T-helper 1 cell treated with Interleukin-12 subunit alpha and Interleukin-12 subunit beta and Interleukin-4 antibody, amounts not matched to agents 30 μg/mL and 1 μg/mL, for 36 hours (primary cell): ENCODE data around the gene TBCA.
A peak's percentile ranks its signal among the peaks of the same experiment; 100 is the strongest.
"Not testable (repeated sequence)": the region's sequence is repeated elsewhere in the genome, so short reads cannot be mapped to it uniquely, and the experiment has no call there.

ENCODE experiments used
- H3K27ac Mint-ChIP-seq: one replicate; pipeline ENCODE4 v1.8.0; 2021; ENCODE audit warnings: mild to moderate bottlenecking, mixed read lengths
- H3K27me3 Mint-ChIP-seq: one replicate; pipeline ENCODE4 v1.8.0; 2021; ENCODE audit warnings: low read depth, mixed read lengths
- H3K36me3 Mint-ChIP-seq: one replicate; pipeline ENCODE4 v1.8.0; 2021; ENCODE audit warnings: low read depth, mixed read lengths
- H3K4me1 Mint-ChIP-seq: one replicate; pipeline ENCODE4 v1.8.0; 2021; ENCODE audit warnings: low read depth, mixed read lengths
- H3K4me3 Mint-ChIP-seq: one replicate; pipeline ENCODE4 v1.8.0; 2021; ENCODE audit warnings: mild to moderate bottlenecking, moderate library complexity, mixed read lengths
- H3K9me3 Mint-ChIP-seq: one replicate; pipeline ENCODE4 v1.8.0; 2021; ENCODE audit warnings: mixed read lengths

The TBCA gene

GRCh38 chr5:77758141-77758938 lies 17.8 kb downstream of the TBCA start:
- Mint-ChIP-seq H3K36me3 (peaks cover 18% of the 10 kb centered on the region), H3K27ac (no peak overlapping the region), H3K27me3 (no peaks in the 10 kb centered on the region), H3K9me3 (no peaks in the 10 kb centered on the region), H3K4me3 (no peak overlapping the region), H3K4me1 (peaks cover 5% of the 10 kb centered on the region)

DNA sequence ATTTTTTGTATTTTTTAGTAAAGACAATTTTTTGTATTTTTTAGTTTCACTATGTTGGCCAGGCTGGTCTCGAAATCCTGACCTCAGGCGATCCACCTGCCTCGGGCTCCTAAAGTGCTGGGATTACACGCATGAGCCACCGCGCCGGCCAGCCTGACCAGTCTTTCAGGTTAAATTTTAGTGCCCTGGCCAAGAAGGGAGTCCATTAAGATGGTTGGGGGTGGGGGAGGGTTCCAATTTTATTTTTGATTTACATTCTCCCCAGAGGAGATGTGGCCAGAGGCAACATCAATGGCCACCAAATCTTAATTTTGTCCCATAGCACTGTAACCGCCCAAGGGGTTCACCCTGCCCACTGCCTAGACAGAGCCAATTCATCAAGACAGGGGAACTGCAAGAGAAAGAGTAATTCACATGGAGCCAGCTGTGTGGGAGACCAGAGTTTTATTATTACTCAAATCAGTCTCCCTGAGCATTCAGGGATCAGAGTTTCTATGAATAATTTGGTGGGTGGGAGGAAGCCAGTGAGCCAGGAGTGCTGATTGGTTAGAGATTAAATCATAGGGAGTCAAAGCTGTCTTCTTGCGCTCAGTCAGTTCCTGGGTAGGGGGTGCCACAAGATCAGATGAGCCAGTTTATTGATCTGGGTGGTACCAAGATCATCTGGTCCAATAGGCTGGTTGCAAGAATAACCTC lies 24.7 kb downstream of the TBCA start:
- Mint-ChIP-seq H3K27me3 (no peaks in the 10 kb centered on the region), H3K4me3 (no peak overlapping the region), H3K9me3 (no peaks in the 10 kb centered on the region), H3K4me1 (peaks cover 8% of the 10 kb centered on the region), H3K27ac (no peak overlapping the region), H3K36me3 (no peaks in the 10 kb centered on the region)

GRCh38 chr5:77750928-77751327 lies 25.2 kb downstream of the TBCA start:
- not testable (repeated sequence) for H3K27ac Mint-ChIP-seq, H3K27me3 Mint-ChIP-seq, H3K4me1 Mint-ChIP-seq, H3K36me3 Mint-ChIP-seq, H3K4me3 Mint-ChIP-seq, H3K9me3 Mint-ChIP-seq

DNA sequence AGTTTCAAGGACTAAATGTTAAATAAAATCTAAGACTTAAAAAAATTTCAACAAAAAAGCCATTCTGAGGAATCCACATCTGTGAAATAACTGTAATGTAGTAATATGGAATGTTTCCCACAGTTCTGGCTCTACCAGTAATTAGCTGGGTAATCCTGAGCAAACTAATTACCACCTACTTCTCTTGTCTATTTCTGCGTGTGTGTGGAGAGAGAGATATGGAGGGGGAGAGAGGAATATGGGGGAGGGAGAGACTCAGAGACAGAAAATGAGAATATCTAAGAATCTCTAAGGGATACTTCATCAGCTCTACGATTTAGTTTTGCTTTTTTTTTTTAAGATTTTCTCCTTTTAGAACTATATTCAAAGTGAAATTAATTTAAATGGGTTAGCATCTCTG lies 28.0 kb downstream of the TBCA start:
- peaks cover 5% of the 10 kb centered on the region for H3K4me1 Mint-ChIP-seq
- no peaks in the 10 kb centered on the region for H3K27me3 Mint-ChIP-seq
- H3K27ac Mint-ChIP-seq: no peak overlapping the region

GRCh38 chr5:77744116-77744515 lies 32.0 kb downstream of the TBCA start:
- Mint-ChIP-seq H3K4me3 (no peak overlapping the region), H3K4me1 (no peaks in the 10 kb centered on the region), H3K36me3 (no peaks in the 10 kb centered on the region), H3K27me3 (no peaks in the 10 kb centered on the region), H3K27ac (no peak overlapping the region), H3K9me3 (no peaks in the 10 kb centered on the region)

More for the DNA sequence above, 28.0 kb downstream of the TBCA start:
- no peaks in the 10 kb centered on the region for H3K9me3 Mint-ChIP-seq
- no peak overlapping the region for H3K4me3 Mint-ChIP-seq
- H3K36me3 Mint-ChIP-seq: no peaks in the 10 kb centered on the region

GRCh38 chr5:77743181-77743580 lies 33.0 kb downstream of the TBCA start:
- Mint-ChIP-seq H3K27ac (no peak overlapping the region), H3K9me3 (no peaks in the 10 kb centered on the region), H3K36me3 (no peaks in the 10 kb centered on the region), H3K27me3 (no peaks in the 10 kb centered on the region), H3K4me3 (no peak overlapping the region), H3K4me1 (no peaks in the 10 kb centered on the region)

DNA sequence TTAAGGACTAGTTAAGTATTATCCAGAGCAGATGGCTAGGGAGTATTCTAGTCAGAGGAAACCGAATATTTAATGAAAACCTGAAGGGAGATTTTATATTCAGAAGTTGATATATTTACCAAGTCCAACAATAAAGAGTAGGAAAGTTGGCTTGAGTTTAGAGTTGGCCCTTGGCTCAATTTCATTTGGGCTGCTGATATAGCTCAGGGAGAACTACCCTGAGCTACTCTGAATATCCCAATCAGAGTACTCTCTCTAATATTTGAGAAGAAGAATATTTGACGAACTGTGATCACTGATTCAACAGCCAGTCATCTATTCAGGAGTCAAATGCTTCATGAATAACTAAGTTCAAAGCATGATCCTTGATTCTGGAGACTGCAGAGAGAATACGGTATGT lies 34.5 kb downstream of the TBCA start:
- H3K9me3 Mint-ChIP-seq: no peaks in the 10 kb centered on the region
- H3K36me3 Mint-ChIP-seq: peaks cover 1% of the 10 kb centered on the region
- no peak overlapping the region for H3K4me3 Mint-ChIP-seq
- no peaks in the 10 kb centered on the region for H3K4me1 Mint-ChIP-seq
- H3K27ac Mint-ChIP-seq: no peak overlapping the region
- H3K27me3 Mint-ChIP-seq: no peaks in the 10 kb centered on the region

- H3K4me1 Mint-ChIP-seq: no peaks in the 10 kb centered on the region
- peaks cover 3% of the 10 kb centered on the region for H3K9me3 Mint-ChIP-seq
- peaks cover 7% of the 10 kb centered on the region for H3K36me3 Mint-ChIP-seq
- no peak overlapping the region for H3K27ac Mint-ChIP-seq
- no peak overlapping the region for H3K4me3 Mint-ChIP-seq
- H3K27me3 Mint-ChIP-seq: no peaks in the 10 kb centered on the region
Measured at GRCh38 chr5:77734885-77735284, 41.3 kb downstream of the TBCA start.

DNA sequence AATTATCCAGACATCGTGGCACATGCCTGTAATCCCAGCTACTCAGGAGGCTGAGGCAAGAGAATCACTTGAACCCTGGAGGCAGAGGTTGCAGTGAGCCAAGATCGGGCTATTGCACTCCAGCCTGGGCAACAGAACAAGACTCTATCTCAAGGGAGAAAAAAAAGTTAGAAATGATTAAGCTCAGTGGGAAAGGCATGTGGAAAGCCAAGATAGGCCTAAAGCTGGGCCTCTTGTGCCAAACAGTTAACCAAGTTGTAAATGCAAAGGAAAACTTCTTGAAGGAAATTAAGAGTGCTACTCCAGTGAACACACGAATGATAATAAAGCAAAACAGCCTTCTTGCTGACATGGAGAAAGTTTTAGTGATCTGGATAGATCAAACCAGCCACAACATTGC lies 43.0 kb downstream of the TBCA start:
- Mint-ChIP-seq H3K4me3 (no peak overlapping the region), H3K36me3 (peaks cover 9% of the 10 kb centered on the region), H3K9me3 (peaks cover 3% of the 10 kb centered on the region), H3K27me3 (no peaks in the 10 kb centered on the region), H3K4me1 (peaks cover 2% of the 10 kb centered on the region), H3K27ac (no peak overlapping the region)

- Mint-ChIP-seq H3K36me3 (peaks cover 2% of the 10 kb centered on the region), H3K4me1 (peaks cover 2% of the 10 kb centered on the region), H3K27me3 (no peaks in the 10 kb centered on the region), H3K4me3 (no peak overlapping the region), H3K27ac (no peak overlapping the region), H3K9me3 (no peaks in the 10 kb centered on the region)
Measured at GRCh38 chr5:77727190-77727589, 48.9 kb downstream of the TBCA start.

- H3K27ac Mint-ChIP-seq: no peak overlapping the region
- peaks cover 2% of the 10 kb centered on the region for H3K36me3 Mint-ChIP-seq
- no peaks in the 10 kb centered on the region for H3K27me3 Mint-ChIP-seq
- no peak overlapping the region for H3K4me3 Mint-ChIP-seq
- no peaks in the 10 kb centered on the region for H3K9me3 Mint-ChIP-seq
- H3K4me1 Mint-ChIP-seq: peaks cover 2% of the 10 kb centered on the region
Measured at GRCh38 chr5:77725616-77726015, 50.5 kb downstream of the TBCA start.

GRCh38 chr5:77724934-77725333 lies 51.2 kb downstream of the TBCA start:
- no peaks in the 10 kb centered on the region for H3K9me3 Mint-ChIP-seq
- H3K27ac Mint-ChIP-seq: no peak overlapping the region
- no peaks in the 10 kb centered on the region for H3K27me3 Mint-ChIP-seq
- H3K4me3 Mint-ChIP-seq: no peak overlapping the region
- H3K36me3 Mint-ChIP-seq: peaks cover 2% of the 10 kb centered on the region
- H3K4me1 Mint-ChIP-seq: peaks cover 2% of the 10 kb centered on the region

GRCh38 chr5:77719666-77720363 lies 56.3 kb downstream of the TBCA start:
- peaks cover 4% of the 10 kb centered on the region for H3K4me1 Mint-ChIP-seq
- H3K9me3 Mint-ChIP-seq: no peaks in the 10 kb centered on the region
- H3K27me3 Mint-ChIP-seq: no peaks in the 10 kb centered on the region
- no peak overlapping the region for H3K4me3 Mint-ChIP-seq
- no peaks in the 10 kb centered on the region for H3K36me3 Mint-ChIP-seq
- H3K27ac Mint-ChIP-seq: no peak overlapping the region

DNA sequence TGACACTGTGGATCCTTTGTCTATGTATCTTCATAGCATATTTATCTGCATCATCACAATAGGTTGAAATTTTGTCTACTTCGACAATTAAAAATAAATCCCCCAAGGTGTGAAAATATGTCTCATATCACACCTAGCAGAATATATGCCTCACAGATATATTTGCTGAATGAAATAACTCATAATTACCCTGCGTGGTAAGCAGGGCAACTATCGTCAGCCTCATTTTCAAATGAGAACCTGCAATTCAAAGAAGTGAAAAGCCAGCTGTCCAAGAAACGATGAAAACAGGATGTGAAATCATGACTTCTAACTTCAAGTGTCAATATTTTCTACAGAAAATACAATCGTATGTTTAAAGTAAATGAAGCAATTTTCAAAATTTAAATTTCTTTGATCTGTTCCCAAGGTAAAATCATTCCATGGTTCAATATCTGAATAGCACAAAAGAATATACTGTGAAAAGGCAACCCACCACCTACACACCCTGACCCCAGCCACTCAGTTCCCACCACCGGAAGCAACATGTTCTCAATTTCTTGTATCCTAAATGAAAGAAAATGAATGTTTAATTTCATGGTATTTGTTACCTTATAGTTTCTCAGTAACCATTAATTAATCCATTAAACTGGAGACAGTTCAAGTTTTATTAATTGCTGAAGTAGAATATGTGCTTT lies 57.1 kb downstream of the TBCA start:
- Mint-ChIP-seq H3K4me3 (no peak overlapping the region), H3K9me3 (no peaks in the 10 kb centered on the region), H3K27ac (peak overlapping the region; percentile 27), H3K4me1 (peaks cover 4% of the 10 kb centered on the region), H3K27me3 (no peaks in the 10 kb centered on the region), H3K36me3 (no peaks in the 10 kb centered on the region)
